WTC11 (cell line): ENCODE measurements around the gene BCL7C. TPM values are rescaled to one million over a fixed set of nuclear protein-coding genes. Genes with fewer than 3 reads are reported as not detected.

Experiments
- ATAC-seq: fragments of 200-7000 bp; cut with Tn5 transposase; 2 replicates; pipeline ENCODE4 v1.10.0; 2021; ENCODE audit warnings: mild to moderate bottlenecking, moderate library complexity
- CTCF ChIA-PET: fragments of 300-600 bp; sonication (Branson Sonifier 250); formaldehyde crosslinking; loops from one replicate; lab custom pipeline; 2021; ENCODE audit warnings: antibody characterized with exemption; lab: Charles Lee
- POLR2A ChIA-PET: fragments of 350-600 bp; sonication (Branson Sonifier 250); formaldehyde crosslinking; loops from one replicate; lab custom pipeline; 2021; ENCODE audit warnings: antibody characterized with exemption; lab: Charles Lee
- DNase-seq: peaks from one replicate; pipeline ENCODE4 v3.0.0; 2021; ENCODE audit warnings: low spot score
- H3K27ac Mint-ChIP-seq: 2 replicates; pipeline ENCODE4 v1.8.0; 2021; ENCODE audit warnings: mixed read lengths
- H3K27me3 Mint-ChIP-seq: 2 replicates; pipeline ENCODE4 v1.8.0; 2021; ENCODE audit warnings: low read depth, mild to moderate bottlenecking, moderate library complexity, mixed read lengths
- H3K36me3 Mint-ChIP-seq: 2 replicates; pipeline ENCODE4 v1.8.0; 2021; ENCODE audit warnings: mixed read lengths
- H3K4me1 Mint-ChIP-seq: 2 replicates; pipeline ENCODE4 v1.8.0; 2022; ENCODE audit warnings: mixed read lengths
- H3K4me3 Mint-ChIP-seq: 2 replicates; pipeline ENCODE4 v1.8.0; 2021; ENCODE audit warnings: mild to moderate bottlenecking, moderate library complexity, mixed read lengths
- H3K9me3 Mint-ChIP-seq: 2 replicates; pipeline ENCODE4 v1.8.0; 2021; ENCODE audit warnings: mixed read lengths
- AFF4 ChIP-seq: sonication (generic); formaldehyde crosslinking; IDR thresholded peaks from 2 replicates; pipeline ENCODE4 v1.8.1; 2023; ENCODE audit warnings: mild to moderate bottlenecking, missing genetic modification reagents, borderline replicate concordance
- ARID4B ChIP-seq: sonication (generic); formaldehyde crosslinking; IDR thresholded peaks from 2 replicates; pipeline ENCODE4 v1.8.0; 2023; ENCODE audit warnings: missing genetic modification reagents, mild to moderate bottlenecking, borderline replicate concordance
- E2F5 ChIP-seq: sonication (generic); formaldehyde crosslinking; IDR thresholded peaks from 2 replicates; pipeline ENCODE4 v1.8.1; 2022; ENCODE audit warnings: mild to moderate bottlenecking, moderate library complexity, missing genetic modification reagents
- ERG ChIP-seq: fragments of 250-450 bp; sonication (Bioruptor Pico); IDR thresholded peaks from 2 replicates; pipeline ENCODE4 v1.8.0; 2021; ENCODE audit warnings: mild to moderate bottlenecking
- MXD4 ChIP-seq: fragments of 250-450 bp; sonication (Bioruptor Pico); IDR thresholded peaks from 2 replicates; pipeline ENCODE4 v1.8.0; 2021; ENCODE audit warnings: mild to moderate bottlenecking, moderate library complexity, borderline replicate concordance
- OVOL2 ChIP-seq: fragments of 250-450 bp; sonication (Bioruptor Pico); IDR thresholded peaks from 2 replicates; pipeline ENCODE4 v1.9.0; 2021; ENCODE audit warnings: mild to moderate bottlenecking, borderline replicate concordance
- ZNF232 ChIP-seq: sonication (generic); formaldehyde crosslinking; IDR thresholded peaks from 2 replicates; pipeline ENCODE4 v1.8.0; 2022; ENCODE audit warnings: mild to moderate bottlenecking, missing genetic modification reagents
- ZNF396 ChIP-seq: fragments of 250-450 bp; sonication (Bioruptor Pico); IDR thresholded peaks from 2 replicates; pipeline ENCODE4 v1.8.0; 2021; ENCODE audit warnings: mild to moderate bottlenecking, moderate library complexity, borderline replicate concordance
- ZNF425 ChIP-seq: fragments of 250-450 bp; sonication (Bioruptor Pico); conservative IDR thresholded peaks from 2 replicates; pipeline ENCODE4 v1.9.0; 2021; ENCODE audit warnings: mild to moderate bottlenecking
- total RNA-seq: library from RNA; stranded (reverse); gene quantifications from 3 replicates; pipeline ENCODE4 v1.2.3, GENCODE V29; 2021

Gene BCL7C
- total RNA-seq, 1 experiment from 2014 or later = 18.3 TPM

GRCh38 chr16:30844671-30845449, 49.0 kb downstream of the BCL7C start (continued):
- TF ChIP-seq ARID4B (no peak), MXD4 (CRISPR knock-in tag) (no peak), ZNF396 (no peak)
- TF ChIP-seq, all 79 proteins: peak for 4

- Mint-ChIP-seq H3K27ac (no peak overlapping the region), H3K9me3 (peaks cover 19% of the 10 kb centered on the region), H3K36me3 (peaks cover 8% of the 10 kb centered on the region)
- ATAC-seq = no peak
- CTCF ChIA-PET = interaction anchor here (0.6 to 4.4 kb wide), 37 partner anchors 9 to 104 kb away, joined by 3 to 95 read pairs (median 9); partner anchors contain the start of genes BCL7C, CTF1, FBXL19 and PHKG2
- TF ChIP-seq E2F5 (CRISPR knock-in tag) = no peak
- no peak for TF ChIP-seq ERG (CRISPR knock-in tag)
- TF ChIP-seq AFF4 (CRISPR knock-in tag) = no peak
- no peak for TF ChIP-seq ZNF425
- no peak for TF ChIP-seq OVOL2
- no peak for TF ChIP-seq ZNF232
- TF ChIP-seq, all 79 proteins: peak for 0
- Mint-ChIP-seq H3K4me1 (peaks cover 4% of the 10 kb centered on the region), H3K27me3 (peaks cover 34% of the 10 kb centered on the region), H3K4me3 (no peak overlapping the region)
- POLR2A ChIA-PET = no interaction called here
- DNase-seq = no peak
Measured at GRCh38 chr16:30844346-30844670, 49.6 kb downstream of the BCL7C start.
